ENCODE results near the gene POM121L2. TPM values are rescaled to one million over a fixed set of nuclear protein-coding genes. Genes with fewer than 3 reads are reported as not detected.

The POM121L2 gene
- total and polyA plus RNA-seq, 2 of the 13 experiments (the other 11 are each of a cell fraction or from before 2014, with no cell fraction given), result not detected

DNA sequence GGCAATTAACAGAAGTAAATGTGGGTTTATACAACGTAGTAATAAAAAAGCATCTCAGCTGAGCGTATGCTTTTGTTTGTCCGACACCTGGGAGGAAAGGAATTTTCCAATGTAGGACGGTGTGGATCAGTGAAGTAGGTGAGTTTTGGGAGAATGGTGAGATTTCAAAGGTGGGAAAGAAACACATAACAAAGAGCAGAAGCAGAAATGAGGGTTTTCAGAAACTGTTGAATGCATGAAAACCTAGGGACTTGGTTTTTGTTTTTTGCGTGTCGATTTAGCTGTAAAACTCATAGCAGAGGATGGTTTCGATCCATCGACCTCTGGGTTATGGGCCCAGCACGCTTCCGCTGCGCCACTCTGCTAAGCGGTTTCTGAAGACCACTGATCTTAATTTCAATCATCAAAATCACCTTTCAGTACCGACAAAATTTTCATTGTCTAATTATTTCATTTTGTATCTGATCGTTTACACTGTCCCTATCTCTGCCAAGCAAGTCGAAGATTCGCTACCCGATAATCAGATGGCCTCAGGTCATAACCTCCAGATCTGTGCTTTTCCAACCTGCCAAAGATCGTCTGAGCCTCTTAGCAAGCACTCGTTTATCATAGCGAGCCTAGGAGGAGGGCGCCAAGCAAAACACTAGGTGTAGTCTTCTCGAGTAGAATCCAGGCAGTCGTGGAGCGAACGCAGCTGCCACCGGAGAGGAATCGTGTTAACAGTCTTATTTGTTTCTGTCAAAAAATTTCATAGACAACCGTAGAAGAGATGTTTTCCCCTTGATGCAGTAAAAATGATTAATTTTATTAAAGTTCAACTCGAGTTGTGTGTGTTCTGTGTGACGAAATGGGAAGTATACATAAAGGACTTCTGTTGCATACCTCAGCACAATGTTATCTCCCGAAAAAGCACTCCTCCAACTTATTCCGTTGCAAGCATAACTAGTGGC, 20.9 kb upstream of the POM121L2 start (continued):
- TF ChIP-seq, protein P1, sequence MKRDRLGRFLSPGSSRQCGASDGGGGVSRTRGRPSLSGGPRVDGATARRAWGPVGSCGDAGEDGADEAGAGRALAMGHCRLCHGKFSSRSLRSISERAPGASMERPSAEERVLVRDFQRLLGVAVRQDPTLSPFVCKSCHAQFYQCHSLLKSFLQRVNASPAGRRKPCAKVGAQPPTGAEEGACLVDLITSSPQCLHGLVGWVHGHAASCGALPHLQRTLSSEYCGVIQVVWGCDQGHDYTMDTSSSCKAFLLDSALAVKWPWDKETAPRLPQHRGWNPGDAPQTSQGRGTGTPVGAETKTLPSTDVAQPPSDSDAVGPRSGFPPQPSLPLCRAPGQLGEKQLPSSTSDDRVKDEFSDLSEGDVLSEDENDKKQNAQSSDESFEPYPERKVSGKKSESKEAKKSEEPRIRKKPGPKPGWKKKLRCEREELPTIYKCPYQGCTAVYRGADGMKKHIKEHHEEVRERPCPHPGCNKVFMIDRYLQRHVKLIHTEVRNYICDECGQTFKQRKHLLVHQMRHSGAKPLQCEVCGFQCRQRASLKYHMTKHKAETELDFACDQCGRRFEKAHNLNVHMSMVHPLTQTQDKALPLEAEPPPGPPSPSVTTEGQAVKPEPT (CRISPR knock-in tag; IDR thresholded peaks at IDR 0.05; ENCODE audit: low read depth), result 0 out of 2 replicates have a peak, but pooled peaks have one; percentile 62
- TF ChIP-seq XBP1 (CRISPR knock-in tag; IDR thresholded peaks at IDR 0.05), result no peak
- TF ChIP-seq HNRNPUL1 (IDR thresholded peaks at IDR 0.05; ENCODE audit: low read depth, low read length), result no peak
- TF ChIP-seq ZBTB7A (CRISPR knock-in tag; IDR thresholded peaks at IDR 0.05), result no peak
- peak; percentile 54; the same call in 1 of the 2 replicates for TF ChIP-seq ZNF232 (CRISPR knock-in tag; IDR thresholded peaks at IDR 0.05; ENCODE audit: borderline replicate concordance)
- TF ChIP-seq KMT2A (CRISPR knock-in tag; IDR thresholded peaks at IDR 0.05), result 0 out of 2 replicates have a peak, but pooled peaks have one; percentile 28
- TF ChIP-seq PAWR (CRISPR knock-in tag; IDR thresholded peaks at IDR 0.05; ENCODE audit: borderline replicate concordance), result 0 out of 2 replicates have a peak, but pooled peaks have one; percentile 55
- TF ChIP-seq SAFB2 (CRISPR knock-in tag; IDR thresholded peaks at IDR 0.05; ENCODE audit: borderline replicate concordance, low read depth), result no peak
- TF ChIP-seq XRCC5 (optimal IDR thresholded peaks at IDR 0.05; ENCODE audit: low read length), result peak; percentile 14
- TF ChIP-seq, protein P2, sequence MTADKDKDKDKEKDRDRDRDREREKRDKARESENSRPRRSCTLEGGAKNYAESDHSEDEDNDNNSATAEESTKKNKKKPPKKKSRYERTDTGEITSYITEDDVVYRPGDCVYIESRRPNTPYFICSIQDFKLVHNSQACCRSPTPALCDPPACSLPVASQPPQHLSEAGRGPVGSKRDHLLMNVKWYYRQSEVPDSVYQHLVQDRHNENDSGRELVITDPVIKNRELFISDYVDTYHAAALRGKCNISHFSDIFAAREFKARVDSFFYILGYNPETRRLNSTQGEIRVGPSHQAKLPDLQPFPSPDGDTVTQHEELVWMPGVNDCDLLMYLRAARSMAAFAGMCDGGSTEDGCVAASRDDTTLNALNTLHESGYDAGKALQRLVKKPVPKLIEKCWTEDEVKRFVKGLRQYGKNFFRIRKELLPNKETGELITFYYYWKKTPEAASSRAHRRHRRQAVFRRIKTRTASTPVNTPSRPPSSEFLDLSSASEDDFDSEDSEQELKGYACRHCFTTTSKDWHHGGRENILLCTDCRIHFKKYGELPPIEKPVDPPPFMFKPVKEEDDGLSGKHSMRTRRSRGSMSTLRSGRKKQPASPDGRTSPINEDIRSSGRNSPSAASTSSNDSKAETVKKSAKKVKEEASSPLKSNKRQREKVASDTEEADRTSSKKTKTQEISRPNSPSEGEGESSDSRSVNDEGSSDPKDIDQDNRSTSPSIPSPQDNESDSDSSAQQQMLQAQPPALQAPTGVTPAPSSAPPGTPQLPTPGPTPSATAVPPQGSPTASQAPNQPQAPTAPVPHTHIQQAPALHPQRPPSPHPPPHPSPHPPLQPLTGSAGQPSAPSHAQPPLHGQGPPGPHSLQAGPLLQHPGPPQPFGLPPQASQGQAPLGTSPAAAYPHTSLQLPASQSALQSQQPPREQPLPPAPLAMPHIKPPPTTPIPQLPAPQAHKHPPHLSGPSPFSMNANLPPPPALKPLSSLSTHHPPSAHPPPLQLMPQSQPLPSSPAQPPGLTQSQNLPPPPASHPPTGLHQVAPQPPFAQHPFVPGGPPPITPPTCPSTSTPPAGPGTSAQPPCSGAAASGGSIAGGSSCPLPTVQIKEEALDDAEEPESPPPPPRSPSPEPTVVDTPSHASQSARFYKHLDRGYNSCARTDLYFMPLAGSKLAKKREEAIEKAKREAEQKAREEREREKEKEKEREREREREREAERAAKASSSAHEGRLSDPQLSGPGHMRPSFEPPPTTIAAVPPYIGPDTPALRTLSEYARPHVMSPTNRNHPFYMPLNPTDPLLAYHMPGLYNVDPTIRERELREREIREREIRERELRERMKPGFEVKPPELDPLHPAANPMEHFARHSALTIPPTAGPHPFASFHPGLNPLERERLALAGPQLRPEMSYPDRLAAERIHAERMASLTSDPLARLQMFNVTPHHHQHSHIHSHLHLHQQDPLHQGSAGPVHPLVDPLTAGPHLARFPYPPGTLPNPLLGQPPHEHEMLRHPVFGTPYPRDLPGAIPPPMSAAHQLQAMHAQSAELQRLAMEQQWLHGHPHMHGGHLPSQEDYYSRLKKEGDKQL (CRISPR knock-in tag; IDR thresholded peaks at IDR 0.05; ENCODE audit: low read depth), result no peak
- TF ChIP-seq CEBPG (CRISPR knock-in tag; IDR thresholded peaks at IDR 0.05), result no peak; the same call in 1 of the 2 replicates
- 0 out of 2 replicates have a peak, but pooled peaks have one; percentile 30 for TF ChIP-seq TGIF2 (CRISPR knock-in tag; IDR thresholded peaks at IDR 0.05)
- peak; percentile 86 for TF ChIP-seq ZNF205 (CRISPR knock-in tag; IDR thresholded peaks at IDR 0.05)
- no peak for TF ChIP-seq RARG (CRISPR knock-in tag; IDR thresholded peaks at IDR 0.05; ENCODE audit: low read depth)
- TF ChIP-seq SKI (IDR thresholded peaks at IDR 0.05; ENCODE audit: partially characterized antibody), result no peak
- no peak for TF ChIP-seq NFYC (CRISPR knock-in tag; IDR thresholded peaks at IDR 0.05)
- TF ChIP-seq, protein P3, sequence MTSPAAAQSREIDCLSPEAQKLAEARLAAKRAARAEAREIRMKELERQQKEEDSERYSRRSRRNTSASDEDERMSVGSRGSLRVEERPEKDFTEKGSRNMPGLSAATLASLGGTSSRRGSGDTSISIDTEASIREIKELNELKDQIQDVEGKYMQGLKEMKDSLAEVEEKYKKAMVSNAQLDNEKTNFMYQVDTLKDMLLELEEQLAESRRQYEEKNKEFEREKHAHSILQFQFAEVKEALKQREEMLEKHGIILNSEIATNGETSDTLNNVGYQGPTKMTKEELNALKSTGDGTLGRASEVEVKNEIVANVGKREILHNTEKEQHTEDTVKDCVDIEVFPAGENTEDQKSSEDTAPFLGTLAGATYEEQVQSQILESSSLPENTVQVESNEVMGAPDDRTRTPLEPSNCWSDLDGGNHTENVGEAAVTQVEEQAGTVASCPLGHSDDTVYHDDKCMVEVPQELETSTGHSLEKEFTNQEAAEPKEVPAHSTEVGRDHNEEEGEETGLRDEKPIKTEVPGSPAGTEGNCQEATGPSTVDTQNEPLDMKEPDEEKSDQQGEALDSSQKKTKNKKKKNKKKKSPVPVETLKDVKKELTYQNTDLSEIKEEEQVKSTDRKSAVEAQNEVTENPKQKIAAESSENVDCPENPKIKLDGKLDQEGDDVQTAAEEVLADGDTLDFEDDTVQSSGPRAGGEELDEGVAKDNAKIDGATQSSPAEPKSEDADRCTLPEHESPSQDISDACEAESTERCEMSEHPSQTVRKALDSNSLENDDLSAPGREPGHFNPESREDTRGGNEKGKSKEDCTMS (CRISPR knock-in tag; conservative IDR thresholded peaks at IDR 0.05), result no peak

Data from HepG2 (cell line).